Measurements from ENCODE around the gene EXD3. TPM values are rescaled to one million over a fixed set of nuclear protein-coding genes. Genes with fewer than 3 reads are reported as not detected.

Gene EXD3
- total RNA-seq, 1 donor from 2014 or later: 18.7 TPM

DNA sequence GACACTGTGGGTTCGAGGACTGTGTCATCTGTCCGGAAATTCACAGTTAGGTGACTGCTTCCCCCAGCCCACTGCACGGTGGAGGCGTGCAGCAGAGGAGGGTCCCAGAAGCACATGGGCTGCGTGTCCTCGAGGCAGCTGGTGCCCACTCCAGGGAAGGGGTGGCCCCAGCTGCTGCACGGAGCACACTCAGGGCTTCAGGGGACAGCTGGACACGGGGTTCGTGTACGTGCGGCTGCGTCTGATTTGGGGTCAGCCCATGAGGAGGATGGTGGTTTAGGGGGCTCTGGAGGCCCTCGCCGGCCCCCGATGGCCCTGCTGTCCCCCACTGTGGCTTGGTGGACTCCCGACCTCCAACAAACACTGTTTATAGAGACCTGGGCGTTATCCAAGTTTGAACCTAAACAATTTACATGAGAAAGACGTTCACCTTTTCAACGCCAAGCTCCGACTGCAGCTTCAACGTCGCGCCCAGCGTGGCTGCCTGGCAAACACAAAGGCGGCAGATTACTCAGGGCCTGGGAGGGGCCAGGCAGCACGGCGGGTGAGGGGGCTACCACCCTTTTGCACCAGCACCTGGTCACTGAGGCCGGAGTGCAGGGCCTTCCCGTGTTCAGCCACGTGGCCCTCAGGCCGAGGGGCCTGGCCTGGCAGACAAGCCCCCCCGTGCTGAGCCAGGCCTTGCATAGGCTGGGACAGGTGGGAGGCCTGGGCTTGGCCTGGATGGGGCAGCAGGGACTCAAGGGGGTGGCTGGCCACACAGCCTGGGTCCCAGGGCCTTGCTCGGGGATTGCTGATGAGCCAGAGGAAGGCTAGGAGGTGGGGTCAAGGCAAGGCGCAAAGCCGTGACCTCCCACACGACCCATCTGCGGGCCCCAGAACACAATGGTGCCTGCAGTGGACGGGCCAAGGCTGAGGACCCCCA, 55.2 kb downstream of the EXD3 start:
- DNase-seq (ENCODE audit: low read depth in 2 of 2): no peak

DNA sequence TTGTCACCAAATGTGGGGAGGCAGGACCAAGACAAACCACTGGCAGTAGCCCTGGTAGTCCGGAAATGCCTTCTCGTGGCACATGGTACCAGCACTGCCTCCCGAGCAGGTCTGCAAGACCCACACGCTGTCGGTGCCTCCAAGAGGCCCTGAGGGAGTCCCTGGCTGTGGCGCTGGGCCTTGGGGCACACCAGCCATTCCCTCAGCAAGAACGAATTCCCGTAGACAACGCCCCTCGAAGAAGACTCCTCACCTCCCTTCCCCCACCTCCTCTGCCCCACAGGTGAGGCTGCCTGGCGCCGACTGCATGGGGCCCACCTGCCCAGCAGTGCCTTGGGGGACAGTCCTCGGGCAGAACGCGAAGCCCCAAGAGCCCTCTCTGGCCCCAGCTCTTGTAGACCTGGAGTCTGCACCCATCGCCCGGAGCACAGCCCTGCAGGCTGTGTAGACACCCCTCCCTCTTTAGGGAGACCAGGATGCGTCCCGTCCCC, 56.0 kb downstream of the EXD3 start:
- DNase-seq (ENCODE audit: low read depth in 2 of 2): no peak

DNA sequence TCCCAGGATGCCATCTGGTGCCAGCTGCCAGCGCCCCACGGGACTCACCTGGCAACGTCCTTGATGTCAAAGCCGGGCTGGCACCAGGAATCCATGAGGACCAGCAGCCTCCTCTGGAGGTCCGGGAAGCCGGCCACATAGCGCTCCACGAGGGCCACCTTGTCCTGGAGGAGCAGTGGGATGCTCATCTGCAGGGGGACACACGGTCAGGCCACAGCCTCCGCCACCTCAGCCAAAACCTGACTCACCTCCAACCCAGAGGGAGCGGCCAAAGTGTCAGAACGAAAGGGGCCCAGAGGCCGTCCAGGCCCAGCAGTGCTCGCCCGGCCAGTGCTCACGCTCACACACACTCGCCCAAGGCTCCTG, 56.5 kb downstream of the EXD3 start:
- no peak for DNase-seq (ENCODE audit: low read depth in 2 of 2)

DNA sequence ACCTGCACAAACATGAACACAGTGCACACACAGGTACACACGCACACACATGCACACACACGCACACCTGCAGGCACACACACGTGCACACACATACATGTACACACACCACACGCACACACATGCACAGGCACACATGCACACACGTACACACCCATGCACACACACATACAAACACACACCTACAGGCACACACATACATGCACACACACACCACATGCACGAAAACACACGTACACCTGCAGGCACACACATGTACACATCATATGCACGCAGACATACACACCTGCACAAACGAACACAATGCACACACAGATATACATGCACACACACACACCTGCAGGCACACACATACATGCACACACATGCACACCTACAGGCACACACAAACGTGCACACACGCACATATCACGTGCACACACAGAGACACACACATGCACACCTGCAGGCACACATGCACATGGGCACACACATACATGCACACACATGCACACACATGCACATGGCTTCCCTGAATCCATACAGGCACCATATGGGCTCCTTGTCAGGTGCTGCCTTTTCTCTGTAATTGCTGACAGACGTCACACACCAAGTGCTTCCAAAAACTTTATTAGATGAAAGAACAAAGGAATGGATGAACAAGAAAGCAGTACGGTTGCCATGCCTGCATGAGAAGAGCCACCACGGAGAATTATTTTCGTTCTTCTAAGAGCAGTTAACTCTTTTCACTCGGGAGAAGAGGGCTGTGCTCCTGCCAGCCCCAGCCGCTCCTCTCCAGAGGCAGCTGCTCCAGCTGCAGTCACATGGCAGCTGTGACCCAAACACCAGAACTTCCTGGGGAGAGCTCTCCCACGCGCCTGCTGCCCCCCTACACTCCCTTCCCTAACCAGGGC, 57.2 kb downstream of the EXD3 start:
- no peak for DNase-seq (ENCODE audit: low read depth in 2 of 2)

DNA sequence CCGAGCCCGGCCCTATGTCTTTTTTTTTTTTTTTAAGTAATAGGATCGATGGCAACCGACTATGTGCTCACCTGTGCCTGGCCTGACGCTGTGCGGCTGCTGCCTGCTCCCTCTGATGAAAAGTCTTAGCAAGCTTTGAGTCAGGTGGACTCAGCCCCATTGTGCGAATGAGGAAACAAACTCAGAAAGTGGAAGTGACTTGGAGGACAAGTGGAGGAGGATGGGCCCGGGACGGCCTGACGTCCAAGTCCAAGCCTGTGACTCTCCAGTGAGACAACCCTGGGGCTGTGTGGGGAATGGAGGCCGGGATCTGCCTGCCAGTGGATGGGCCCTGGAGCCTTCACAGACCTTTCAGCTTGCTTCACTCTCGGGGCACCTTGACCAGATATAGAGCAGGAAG, 57.9 kb downstream of the EXD3 start:
- no peak for DNase-seq (ENCODE audit: low read depth in 2 of 2)

DNA sequence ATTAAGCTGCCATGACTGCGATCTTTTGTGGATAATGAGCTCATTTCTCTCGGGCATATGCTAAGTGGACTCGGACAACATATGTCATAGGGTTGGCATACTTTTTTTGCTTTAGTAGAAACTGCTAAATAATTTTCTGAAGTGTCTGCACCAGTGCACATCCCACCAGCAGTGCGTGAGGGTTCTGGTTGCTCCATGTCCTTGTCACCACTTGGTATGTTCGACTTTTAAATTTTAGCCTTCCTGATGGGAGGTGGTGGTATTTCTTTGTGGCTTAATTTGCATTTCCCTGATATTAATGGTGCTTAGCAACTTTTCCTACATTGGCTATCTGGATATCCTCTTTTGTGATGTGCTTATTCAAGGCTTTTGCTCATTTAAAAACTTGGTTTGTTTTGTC, 63.1 kb downstream of the EXD3 start:
- no peak for DNase-seq (ENCODE audit: low read depth in 2 of 2)

DNA sequence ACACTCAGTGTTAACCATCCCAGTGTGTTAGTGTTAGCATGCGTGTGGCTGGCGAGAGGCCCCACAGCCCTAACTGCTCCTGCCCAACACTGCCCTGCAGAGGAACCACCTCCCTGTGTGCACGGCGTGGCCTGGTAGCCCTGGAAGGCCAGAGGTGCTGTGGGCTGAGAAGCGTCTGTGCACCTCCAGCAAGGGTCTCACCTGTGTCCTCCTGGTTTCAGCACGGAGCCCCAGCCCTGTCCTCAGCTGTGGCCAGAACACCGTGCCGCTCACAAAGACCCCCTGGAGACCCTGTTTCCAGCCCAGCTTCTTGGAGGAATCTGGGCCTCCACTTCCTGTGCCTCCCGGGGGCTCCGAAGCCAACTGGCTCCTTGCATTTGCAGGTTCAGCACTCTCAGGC, 64.8 kb downstream of the EXD3 start:
- DNase-seq (ENCODE audit: low read depth in 2 of 2): no peak

DNA sequence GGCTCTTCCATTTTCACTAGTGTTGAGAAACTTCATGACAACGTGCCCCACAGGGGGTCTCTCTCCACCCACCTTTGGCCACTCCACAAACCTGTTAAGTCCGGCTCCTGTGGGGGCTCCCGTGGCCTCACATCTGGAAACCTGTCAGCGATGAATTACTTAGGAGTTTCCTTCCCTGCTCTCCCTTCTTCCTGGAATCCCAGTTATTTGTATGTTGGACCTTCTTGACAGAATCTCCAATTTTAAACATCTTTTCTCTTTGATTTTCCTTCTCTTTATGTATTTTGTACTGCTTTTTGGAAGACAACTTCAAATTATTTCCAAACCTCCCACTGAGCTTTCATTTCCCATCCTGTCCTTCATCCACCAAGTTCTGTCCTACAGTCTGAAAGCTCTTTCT, 65.8 kb downstream of the EXD3 start:
- DNase-seq (ENCODE audit: low read depth in 2 of 2): no peak

DNA sequence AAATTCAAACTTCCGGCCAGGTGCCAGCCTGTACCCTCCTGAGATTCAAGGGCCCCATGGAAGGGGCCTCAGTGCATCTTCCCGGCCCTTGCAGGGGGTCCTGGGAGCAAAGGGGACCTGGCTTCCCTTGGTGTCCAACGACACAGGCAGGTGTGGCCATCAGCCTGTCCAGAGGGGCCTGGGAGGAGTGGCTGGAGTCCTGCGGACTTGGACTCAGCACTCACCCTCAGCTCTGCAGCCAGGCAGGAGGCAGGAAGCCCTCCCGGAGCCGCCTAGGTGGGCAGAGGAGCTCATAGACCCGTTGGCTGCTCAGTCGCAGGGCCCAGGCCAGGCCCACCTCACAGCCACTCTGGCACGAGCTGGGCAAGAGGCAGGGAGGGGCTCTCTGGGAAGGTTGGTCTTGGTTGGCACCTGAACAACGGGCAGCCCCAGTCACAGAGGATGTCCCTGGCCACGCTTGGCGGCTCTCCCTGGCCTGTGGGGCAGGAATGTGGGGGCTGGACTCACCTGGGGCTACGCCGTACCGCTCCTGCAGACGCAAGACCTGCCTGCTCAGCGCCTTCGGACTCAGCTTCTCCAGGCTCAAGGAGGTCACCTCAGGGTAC, 67.1 kb downstream of the EXD3 start:
- no peak for DNase-seq (ENCODE audit: low read depth in 2 of 2)

DNA sequence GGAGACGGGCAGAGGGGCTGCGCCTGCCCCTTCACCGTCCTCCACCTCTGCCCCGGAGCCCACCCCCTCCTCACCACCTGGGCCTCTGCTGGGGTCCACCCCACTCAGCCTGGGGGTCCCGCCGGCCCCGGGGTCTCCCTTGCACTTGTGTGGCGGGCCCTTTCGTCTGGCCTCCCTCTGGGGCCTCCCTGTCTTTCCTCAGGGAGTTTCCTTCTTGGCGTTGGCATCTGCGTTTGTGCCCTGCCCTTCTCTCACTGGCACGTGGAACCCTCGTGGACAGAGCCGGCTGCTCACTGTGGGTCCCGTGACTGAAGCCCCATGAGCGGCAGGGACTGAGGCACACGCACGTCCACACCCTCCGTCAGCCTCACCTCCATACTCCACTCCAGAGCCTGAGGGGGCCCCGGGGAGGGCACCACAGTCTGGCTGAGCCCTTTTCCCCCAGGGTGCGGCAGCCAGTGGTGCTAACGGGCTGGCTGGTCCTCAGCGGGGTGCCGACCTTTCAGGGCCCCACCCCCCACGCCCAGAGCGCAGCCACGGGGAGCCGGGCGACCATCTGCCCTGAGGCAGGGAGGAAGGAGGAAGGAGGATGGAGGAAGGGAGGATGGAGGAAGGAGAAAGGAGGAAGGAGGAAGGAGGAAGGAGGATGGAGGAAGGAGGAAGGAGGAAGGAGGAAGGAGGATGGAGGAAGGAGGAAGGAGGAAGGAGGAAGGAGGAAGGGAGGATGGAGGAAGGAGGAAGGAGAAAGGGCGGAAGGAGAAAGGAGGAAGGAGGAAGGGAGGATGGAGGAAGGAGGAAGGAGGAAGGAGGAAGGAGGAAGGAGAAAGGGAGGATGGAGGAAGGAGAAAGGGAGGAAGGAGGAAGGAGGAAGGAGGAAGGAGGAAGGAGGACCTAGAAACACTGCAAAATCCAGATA, 67.9 kb downstream of the EXD3 start:
- no peak for DNase-seq (ENCODE audit: low read depth in 2 of 2)

DNA sequence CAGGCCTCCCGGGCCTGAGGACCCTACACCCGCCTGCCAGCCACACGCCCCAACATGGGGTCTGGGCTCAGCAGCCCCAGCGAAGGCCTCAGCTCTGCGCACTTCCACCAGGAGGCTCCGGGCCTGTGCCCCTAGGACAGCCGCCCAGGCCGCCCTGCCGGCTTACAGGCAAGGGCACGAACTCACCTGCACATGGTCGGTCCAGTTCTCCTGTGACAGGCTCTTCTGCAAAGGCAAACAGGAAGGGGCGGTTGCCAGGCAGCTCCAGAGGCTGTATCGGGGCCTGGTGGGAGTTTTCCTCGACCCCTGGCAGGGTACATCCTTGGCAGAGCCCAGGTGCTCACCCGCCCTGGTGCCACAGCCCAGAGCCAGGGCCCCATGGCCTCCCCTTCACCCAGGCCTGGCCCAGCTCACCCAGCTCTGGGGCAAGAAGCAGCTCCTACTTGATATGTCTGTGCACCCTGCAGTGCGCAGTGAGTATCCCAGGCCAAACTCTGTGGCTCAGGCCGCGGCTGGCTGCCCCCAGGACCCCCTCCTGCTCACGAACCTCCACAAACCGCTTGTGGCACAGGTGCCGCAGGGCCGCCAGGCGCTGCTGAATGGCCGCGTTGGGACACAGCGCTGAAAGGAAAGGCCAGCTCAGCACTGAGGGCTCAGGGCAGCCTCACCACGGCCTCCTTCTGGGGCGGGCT, 68.7 kb downstream of the EXD3 start:
- DNase-seq (ENCODE audit: low read depth in 2 of 2): peak in 1 of 2 donors; percentile 67

DNA sequence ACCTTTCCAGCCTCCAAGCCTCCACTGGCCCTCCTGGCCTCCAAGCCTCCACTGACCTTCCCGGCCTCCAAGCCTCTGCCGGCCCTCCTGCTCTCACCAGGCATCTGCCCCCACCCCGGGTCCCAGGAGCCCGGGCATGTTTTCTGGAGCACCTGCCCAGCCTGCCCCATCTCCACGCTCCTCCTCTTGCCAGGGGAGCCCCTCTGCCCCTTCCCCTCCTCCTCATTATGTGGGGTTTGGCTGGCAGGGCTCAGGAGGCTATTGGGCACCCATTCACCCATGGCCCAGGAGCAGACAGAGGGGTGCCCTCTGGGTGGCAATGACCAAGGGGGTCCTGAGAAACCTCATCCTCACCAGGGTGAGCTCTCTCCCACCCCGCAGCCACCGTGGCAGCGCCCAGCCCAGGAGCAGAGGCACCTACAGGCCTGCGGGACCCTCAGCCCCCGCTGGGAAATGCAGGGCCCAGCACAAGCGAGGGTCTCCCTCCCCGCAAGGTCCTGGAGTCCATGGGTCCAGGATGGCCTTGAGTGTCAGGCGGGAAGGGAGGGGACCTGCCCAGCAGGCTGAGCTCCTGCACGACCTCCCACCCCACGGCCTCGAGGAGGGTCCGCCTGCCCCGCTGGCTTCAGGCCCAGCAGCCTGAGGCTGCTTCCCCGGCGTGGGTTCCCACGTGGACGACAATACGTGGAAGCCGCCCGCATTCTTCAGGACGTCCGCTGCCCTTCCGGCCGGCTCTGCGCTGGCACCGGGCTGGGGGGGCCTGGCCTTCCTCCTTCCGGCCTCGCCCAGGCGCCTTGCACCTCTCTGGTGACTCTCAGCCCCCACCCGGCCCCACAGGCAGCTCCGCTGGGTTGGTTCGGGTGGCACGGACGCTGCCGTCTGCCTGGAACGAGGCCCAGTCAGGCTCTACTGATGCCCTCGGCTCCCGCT, 69.5 kb downstream of the EXD3 start:
- peak; percentile 78 to 79 for DNase-seq (ENCODE audit: low read depth in 2 of 2)

DNA sequence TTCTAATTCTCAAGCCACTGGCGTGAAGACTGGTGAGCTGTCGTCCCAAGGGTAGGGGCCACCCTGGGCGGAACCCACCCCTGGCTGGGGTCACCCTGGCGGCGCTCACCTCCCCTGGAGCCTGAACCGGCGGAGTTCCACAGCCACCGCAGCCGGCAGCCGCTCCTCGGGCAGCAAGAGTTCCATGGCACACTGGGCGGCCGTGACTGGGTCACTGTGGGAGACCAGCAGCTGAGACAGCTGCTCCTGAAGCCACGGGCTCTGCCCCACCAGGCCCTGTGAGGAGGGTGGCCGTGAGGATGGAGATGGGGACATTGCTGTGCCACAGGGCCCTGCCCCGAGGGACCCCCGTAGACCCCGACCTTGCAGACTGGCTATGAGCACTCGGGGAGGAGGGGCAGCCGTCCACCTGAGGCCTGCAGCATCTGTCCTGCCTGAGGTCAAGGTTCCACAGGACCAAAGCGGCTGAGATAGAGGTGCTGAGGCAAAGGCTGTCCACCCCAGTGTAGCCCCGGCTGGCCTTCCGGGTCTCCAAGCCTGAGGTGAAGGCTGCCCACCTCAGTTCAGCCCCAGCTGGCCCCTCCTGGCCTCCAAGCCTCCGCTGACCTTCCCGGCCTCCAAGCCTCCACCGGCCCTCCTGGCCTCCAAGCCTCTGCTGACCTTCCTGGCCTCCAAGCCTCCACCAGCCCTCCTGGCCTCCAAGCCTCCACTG, 70.3 kb downstream of the EXD3 start:
- no peak for DNase-seq (ENCODE audit: low read depth in 2 of 2)

DNA sequence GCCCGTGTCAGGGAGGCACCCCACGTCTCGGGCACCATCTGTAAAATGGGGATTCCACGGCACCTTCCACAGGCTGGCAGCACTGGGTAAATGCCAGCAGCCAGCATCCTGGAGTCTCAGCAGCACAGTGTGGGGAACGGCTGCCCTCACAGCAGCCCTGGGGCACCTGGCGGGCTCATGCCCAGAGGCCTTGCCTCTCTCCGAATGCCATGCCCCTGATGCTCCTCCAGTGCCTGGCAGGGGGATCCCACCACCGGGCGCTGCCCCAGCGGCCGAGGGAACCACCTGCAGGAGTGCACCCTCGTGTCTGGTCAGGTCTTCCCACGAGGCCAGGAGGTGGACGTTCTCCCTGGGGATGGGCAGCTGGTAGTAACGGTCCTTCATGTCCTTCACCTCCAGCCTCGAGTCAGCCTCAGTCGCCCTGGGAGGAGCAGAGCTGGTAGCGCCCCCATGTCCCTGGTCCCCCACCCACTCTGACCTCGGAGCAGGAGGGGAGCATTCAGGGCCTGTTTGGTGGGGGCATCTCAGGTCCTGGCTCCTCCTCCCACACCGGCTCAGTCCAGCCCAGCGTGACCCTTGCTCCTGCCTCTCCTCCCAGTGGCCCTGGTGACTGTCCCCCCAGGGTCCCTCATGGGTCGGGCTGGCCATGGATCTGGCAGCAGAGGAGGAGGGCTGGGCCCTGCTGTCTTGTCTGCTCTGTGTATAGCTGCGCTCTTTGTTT, 71.0 kb downstream of the EXD3 start:
- DNase-seq (ENCODE audit: low read depth in 2 of 2): no peak

DNA sequence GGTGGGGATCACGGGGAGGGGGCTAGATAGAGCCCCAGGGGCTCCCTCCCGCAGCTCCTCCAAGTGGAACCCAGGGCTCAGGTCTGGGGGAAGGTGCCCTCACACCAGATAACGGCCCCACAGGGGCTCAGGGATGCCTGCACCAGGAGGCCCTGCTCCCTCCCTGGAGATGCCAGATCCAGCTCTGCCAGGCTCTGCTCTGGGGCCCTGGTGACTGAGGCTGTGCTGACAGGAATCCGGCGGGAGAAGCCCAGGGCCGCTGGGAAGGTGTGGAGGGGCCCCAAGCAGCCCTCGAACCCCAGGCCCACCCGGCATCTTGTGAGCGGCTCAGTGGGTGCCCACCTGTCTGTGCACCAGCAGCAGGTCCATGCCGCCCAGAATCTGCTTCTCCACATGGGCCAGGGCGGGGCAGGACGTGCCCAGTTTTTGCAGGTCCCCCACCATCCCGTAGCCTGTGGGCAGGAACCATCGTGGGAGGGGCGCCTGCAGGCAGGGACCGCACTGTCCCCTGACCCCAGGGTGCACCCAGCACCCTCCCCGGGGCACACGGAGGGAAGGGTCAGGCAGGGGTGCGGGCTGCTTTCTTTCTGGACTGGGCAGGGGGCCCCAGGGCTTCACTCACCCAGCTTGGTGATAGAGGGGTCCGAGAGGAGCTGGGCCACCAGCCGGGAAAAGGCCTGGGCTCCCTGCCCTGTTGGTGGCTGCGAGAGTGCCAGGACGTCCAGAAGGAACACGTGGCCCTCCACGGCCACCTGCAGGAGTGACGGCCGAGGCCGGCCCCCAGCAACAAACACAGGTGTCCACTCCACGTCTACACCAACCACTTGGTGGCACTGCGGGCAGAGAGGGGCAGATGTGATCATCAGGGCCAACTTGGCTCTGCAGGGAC, 72.0 kb downstream of the EXD3 start:
- DNase-seq (ENCODE audit: low read depth in 2 of 2): no peak

DNA sequence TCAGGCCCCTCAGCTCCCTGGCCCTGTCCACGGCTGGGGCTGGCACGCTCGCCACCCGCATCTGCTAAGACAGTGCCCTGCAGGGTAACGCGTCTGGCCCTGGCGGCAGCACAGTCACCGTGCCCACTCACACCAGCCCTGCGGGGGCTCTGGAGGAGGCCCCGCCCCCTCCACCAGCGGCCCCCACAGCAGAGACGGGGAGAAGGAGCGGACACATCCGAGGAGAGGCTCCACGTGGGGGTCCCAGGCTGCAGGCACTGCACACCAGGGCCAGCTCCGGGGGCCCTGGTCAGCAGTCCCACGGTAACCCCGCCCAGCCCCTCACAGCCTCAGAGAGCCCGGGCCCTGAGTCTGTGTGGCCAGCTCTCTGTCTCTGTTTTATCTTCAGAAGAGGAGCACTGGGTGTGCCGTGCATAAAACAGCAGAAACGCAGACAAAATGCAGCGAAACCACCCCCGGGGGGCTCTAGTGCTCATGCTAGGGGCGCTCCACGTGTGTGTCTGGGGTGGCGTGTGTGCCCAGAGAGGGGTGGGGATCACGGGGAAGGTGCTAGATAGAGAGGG, 73.4 kb downstream of the EXD3 start:
- no peak for DNase-seq (ENCODE audit: low read depth in 2 of 2)
